K562 (cell line): ENCODE data around the gene LENEP. TPM values are rescaled to one million over a fixed set of nuclear protein-coding genes. Genes with fewer than 3 reads are reported as not detected.

Source experiments
- AFF1 ChIP-seq, 2 experiments: fragments of 450-650 bp; IDR thresholded peaks; 2 replicates each; pipeline ENCODE4 v1.6.1; 2018; ENCODE audit warnings: mild to moderate bottlenecking in 2 of 2, low read depth in 1 of 2; ENCODE audit not compliant: partially characterized antibody in 2 of 2
- ARHGAP35 ChIP-seq: fragments of 450-650 bp; IDR thresholded peaks from 2 replicates; pipeline ENCODE4 v1.6.1; 2018; ENCODE audit not compliant: partially characterized antibody
- ARID1B ChIP-seq: fragments of 450-650 bp; IDR thresholded peaks from 2 replicates; pipeline ENCODE4 v1.6.1; 2016; ENCODE audit warnings: antibody characterized with exemption, mild to moderate bottlenecking, inconsistent platforms
- CBFA2T3 ChIP-seq: fragments of 450-650 bp; IDR thresholded peaks from 2 replicates; pipeline ENCODE4 v1.6.1; 2017
- DPF2 ChIP-seq: fragments of 450-650 bp; IDR thresholded peaks from 2 replicates; pipeline ENCODE4 v1.6.1; 2016
- EP300 ChIP-seq: IDR thresholded peaks from 2 replicates; pipeline ENCODE4 v1.6.1; 2012; ENCODE audit warnings: low read length, improper control_type of control experiment
- ESRRA ChIP-seq: fragments of 450-650 bp; IDR thresholded peaks from 2 replicates; pipeline ENCODE4 v1.6.1; 2014; ENCODE audit warnings: low read depth, mild to moderate bottlenecking, moderate library complexity, borderline replicate concordance
- FOXP1 ChIP-seq: sonication (generic); formaldehyde crosslinking; IDR thresholded peaks from 2 replicates; pipeline ENCODE4 v1.8.0; 2022; ENCODE audit warnings: mild to moderate bottlenecking, missing genetic modification reagents
- HNRNPUL1 ChIP-seq: fragments of 200-400 bp; formaldehyde crosslinking; IDR thresholded peaks from 2 replicates; pipeline ENCODE4 v1.6.1; 2017; ENCODE audit warnings: low read length
- KDM2B ChIP-seq: fragments of 250-450 bp; sonication (Bioruptor Pico); IDR thresholded peaks from 2 replicates; pipeline ENCODE4 v1.8.0; 2021; ENCODE audit warnings: mild to moderate bottlenecking, moderate library complexity
- KDM4B ChIP-seq, 2 experiments: fragments of 450-650 bp in 1 of 2; sonication (generic) in 1 of 2; IDR thresholded peaks; 2 replicates each; pipeline ENCODE4 v1.6.1; 2016 to 2017; ENCODE audit warnings: borderline replicate concordance in 2 of 2, antibody characterized with exemption in 1 of 2, low read depth in 1 of 2, mild to moderate bottlenecking in 1 of 2
- MBD2 ChIP-seq: sonication (generic); IDR thresholded peaks from 2 replicates; pipeline ENCODE4 v1.6.1; 2016; ENCODE audit warnings: low read depth, borderline replicate concordance
- NFATC3 ChIP-seq: fragments of 450-650 bp; IDR thresholded peaks from 2 replicates; pipeline ENCODE4 v1.6.1; 2017; ENCODE audit warnings: mild to moderate bottlenecking
- PTTG1 ChIP-seq: fragments of 450-650 bp; IDR thresholded peaks from 2 replicates; pipeline ENCODE4 v1.6.1; 2016; ENCODE audit warnings: low read depth, mild to moderate bottlenecking, missing genetic modification characterization, missing compliant biosample characterization
- SMAD3 ChIP-seq: fragments of 450-650 bp; formaldehyde crosslinking; conservative IDR thresholded peaks from 2 replicates; pipeline ENCODE4 v1.4.0; 2020; ENCODE audit warnings: mild to moderate bottlenecking
- SMAD4 ChIP-seq: fragments of 250-450 bp; sonication (Bioruptor Pico); conservative IDR thresholded peaks from 2 replicates; pipeline ENCODE4 v1.8.0; 2021; ENCODE audit warnings: inconsistent platforms, mild to moderate bottlenecking, moderate library complexity
- ZFP30 ChIP-seq: fragments of 250-450 bp; sonication (Bioruptor Pico); IDR thresholded peaks from 2 replicates; pipeline ENCODE4 v1.8.0; 2022; ENCODE audit warnings: moderate library complexity, mild to moderate bottlenecking, inconsistent platforms, borderline replicate concordance
- ZFX ChIP-seq: sonication (generic); formaldehyde crosslinking; IDR thresholded peaks from 2 replicates; pipeline ENCODE4 v1.8.0; 2022; ENCODE audit warnings: mild to moderate bottlenecking, missing genetic modification reagents, moderate library complexity
- ZNF146 ChIP-seq: IDR thresholded peaks from one replicate; pipeline ENCODE4 v1.6.1; 2018; ENCODE audit warnings: missing compliant biosample characterization; ENCODE audit not compliant: unreplicated experiment
- ZNF561 ChIP-seq: fragments of 450-650 bp; formaldehyde crosslinking; conservative IDR thresholded peaks from 2 replicates; pipeline ENCODE4 v1.4.0; 2020; ENCODE audit warnings: mild to moderate bottlenecking, moderate library complexity
- polyA plus RNA-seq, 8 experiments: library from polyadenylated mRNA; depleted of rRNA in 4 of 8; stranded (reverse) in 5 of 8; unstranded in 3 of 8; fragments of >200 nt; fragmentation: Nextera tagmentation in 2 of 8; fragmentation: Illumina TruSeq in 1 of 8; extraction: Ambion mirVana in 2 of 8; extraction: Trizol in 1 of 8; gene quantifications; 2 replicates each; pipeline versions ENCODE4 v1.2.1 to v1.2.3, GENCODE V29; 2011 to 2014; ENCODE audit warnings: inconsistent platforms in 1 of 8, missing spikeins in 1 of 8
- total RNA-seq, 7 experiments: library from RNA; depleted of rRNA in 6 of 7; stranded (reverse); fragments of >200 nt in 6 of 7; fragmentation: Illumina TruSeq in 2 of 7; extraction: Trizol in 2 of 7; gene quantifications; 2 replicates each; pipeline versions ENCODE4 v1.2.1 to v1.2.3, GENCODE V29; 2011 to 2021; ENCODE audit warnings: low replicate concordance in 1 of 7
- TF ChIP-seq, protein P1 (sequence below): fragments of 200-800 bp; sonication (Bioruptor generic); IDR thresholded peaks from 2 replicates; pipeline ENCODE4 v1.6.1; 2017; ENCODE audit warnings: missing genetic modification characterization, missing compliant biosample characterization
- TF ChIP-seq, protein P2 (sequence below), 3 experiments: fragments of 200-800 bp in 1 of 3; sonication (Bioruptor generic) in 1 of 3; sonication (generic) in 1 of 3; formaldehyde crosslinking in 1 of 3; IDR thresholded peaks; 2 replicates each; pipeline versions ENCODE4 v1.6.1 to v1.8.0; 2016 to 2022; ENCODE audit warnings: mild to moderate bottlenecking in 2 of 3, missing compliant biosample characterization in 2 of 3, missing genetic modification characterization in 2 of 3, missing genetic modification reagents in 1 of 3

LENEP gene
- total and polyA plus RNA-seq, 9 of the 15 experiments (the other 6 are each of a cell fraction or from before 2014, with no cell fraction given): 0.23 to 0.87 (median 0.67) TPM; not detected in 5

GRCh38 chr1:155013632-155014031 lies 20.2 kb downstream of the LENEP start (continued):
- TF ChIP-seq, protein P1, sequence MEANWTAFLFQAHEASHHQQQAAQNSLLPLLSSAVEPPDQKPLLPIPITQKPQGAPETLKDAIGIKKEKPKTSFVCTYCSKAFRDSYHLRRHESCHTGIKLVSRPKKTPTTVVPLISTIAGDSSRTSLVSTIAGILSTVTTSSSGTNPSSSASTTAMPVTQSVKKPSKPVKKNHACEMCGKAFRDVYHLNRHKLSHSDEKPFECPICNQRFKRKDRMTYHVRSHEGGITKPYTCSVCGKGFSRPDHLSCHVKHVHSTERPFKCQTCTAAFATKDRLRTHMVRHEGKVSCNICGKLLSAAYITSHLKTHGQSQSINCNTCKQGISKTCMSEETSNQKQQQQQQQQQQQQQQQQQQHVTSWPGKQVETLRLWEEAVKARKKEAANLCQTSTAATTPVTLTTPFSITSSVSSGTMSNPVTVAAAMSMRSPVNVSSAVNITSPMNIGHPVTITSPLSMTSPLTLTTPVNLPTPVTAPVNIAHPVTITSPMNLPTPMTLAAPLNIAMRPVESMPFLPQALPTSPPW: peak; percentile 89
- TF ChIP-seq ARHGAP35 (no peak), MBD2 (0 out of 2 replicates have a peak, but pooled peaks have one; percentile 19), ZFP30 (CRISPR knock-in tag) (no peak), AFF1 (IDR thresholded peaks at IDR 0.05; ENCODE audit: low read depth in 1 of 2, partially characterized antibody in 2 of 2) (peak in 1 of 2 experiments; percentile 54), DPF2 (0 out of 2 replicates have a peak, but pooled peaks have one; percentile 26), EP300 (peak; percentile 16; the same call in 1 of the 2 replicates), ARID1B (0 out of 2 replicates have a peak, but pooled peaks have one; percentile 9), HNRNPUL1 (no peak), PTTG1 (tag) (no peak), ZNF146 (CRISPR knock-in tag) (no peak), NFATC3 (no peak), KDM2B (no peak), SMAD3 (no peak), KDM4B (IDR thresholded peaks at IDR 0.05; ENCODE audit: borderline replicate concordance in 2 of 2, low read depth in 1 of 2) (no peak), FOXP1 (CRISPR knock-in tag) (no peak), ZFX (CRISPR knock-in tag) (0 out of 2 replicates have a peak, but pooled peaks have one; percentile 4), CBFA2T3 (peak; percentile 22; the same call in 1 of the 2 replicates), SMAD4 (CRISPR knock-in tag) (peak; percentile 52; the same call in 1 of the 2 replicates), ZNF561 (CRISPR knock-in tag) (no peak), ESRRA (0 out of 2 replicates have a peak, but pooled peaks have one; percentile 7)
- TF ChIP-seq, protein P2, sequence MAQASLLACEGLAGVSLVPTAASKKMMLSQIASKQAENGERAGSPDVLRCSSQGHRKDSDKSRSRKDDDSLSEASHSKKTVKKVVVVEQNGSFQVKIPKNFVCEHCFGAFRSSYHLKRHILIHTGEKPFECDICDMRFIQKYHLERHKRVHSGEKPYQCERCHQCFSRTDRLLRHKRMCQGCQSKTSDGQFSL (CRISPR knock-in tag; IDR thresholded peaks at IDR 0.05): no peak
- TF ChIP-seq, protein P2 (tag; IDR thresholded peaks at IDR 0.05): peak in 1 of 2 experiments; percentile 64; a peak in 1 of 4 replicates
